OCI-LY3 (cell line): ENCODE data around the gene ADAMTS1.

Experiments
- H2AFZ ChIP-seq: fragments of 200-600, 300-600 bp; shearing (Covaris generic); 2 replicates; pipeline ENCODE4 v1.6.0; 2014; ENCODE audit warnings: antibody characterized with exemption, low read depth, low read length
- H3K27ac ChIP-seq: fragments of 200-600, 300-600 bp; sonication (generic); 2 replicates; pipeline ENCODE4 v1.5.1; 2014; ENCODE audit warnings: mild to moderate bottlenecking, low read length, moderate library complexity, mixed read lengths
- H3K27me3 ChIP-seq: fragments of 200-600, 300-600 bp; sonication (generic); 2 replicates; pipeline ENCODE4 v1.6.1; 2014; ENCODE audit warnings: low read depth, low read length, mixed read lengths
- H3K36me3 ChIP-seq: fragments of 200-600, 300-600 bp; sonication (generic); replicated peaks from 2 replicates; pipeline ENCODE3; 2014; ENCODE audit warnings: low read depth, low read length, mixed read lengths
- H3K4me1 ChIP-seq: fragments of 300-600, 200-600 bp; sonication (generic); 2 replicates; pipeline ENCODE4 v1.6.1; 2014; ENCODE audit warnings: low read length, mixed read lengths
- H3K4me2 ChIP-seq: fragments of 200-600, 300-600 bp; sonication (generic); 2 replicates; pipeline ENCODE4 v1.6.1; 2014; ENCODE audit warnings: low read length, mixed read lengths
- H3K4me3 ChIP-seq: fragments of 300-600, 200-600 bp; sonication (generic); 2 replicates; pipeline ENCODE4 v1.5.1; 2014; ENCODE audit warnings: antibody characterized with exemption, mild to moderate bottlenecking, low read length, moderate library complexity
- H3K79me2 ChIP-seq: fragments of 300-600, 200-600 bp; shearing (Covaris generic); 2 replicates; pipeline ENCODE4 v1.6.1; 2014; ENCODE audit warnings: mild to moderate bottlenecking, low read length, mixed read lengths
- H3K9ac ChIP-seq: fragments of 300-600, 200-600 bp; shearing (Covaris generic); 2 replicates; pipeline ENCODE4 v1.6.0; 2014; ENCODE audit warnings: mild to moderate bottlenecking, low read length, moderate library complexity
- H3K9me3 ChIP-seq: fragments of 200-600, 300-600 bp; shearing (Covaris generic); 2 replicates; pipeline ENCODE4 v1.6.1; 2014; ENCODE audit warnings: low read length, mixed read lengths; ENCODE audit not compliant: insufficient read depth
- H4K20me1 ChIP-seq: fragments of 200-600, 300-600 bp; sonication (generic); 2 replicates; pipeline ENCODE4 v1.6.1; 2016; ENCODE audit warnings: low read length, mixed read lengths; ENCODE audit not compliant: insufficient read depth
- EZH2phosphoT487 ChIP-seq: fragments of 200-600 bp; shearing (Covaris generic); IDR thresholded peaks from 2 replicates; pipeline ENCODE4 v1.6.1; 2018; ENCODE audit warnings: antibody characterized with exemption, mixed run types, low read depth
- TF ChIP-seq, protein P1 (sequence below): fragments of 200-600, 300-600 bp; sonication (generic); IDR thresholded peaks from 2 replicates; pipeline ENCODE4 v1.5.1; 2014; ENCODE audit warnings: antibody characterized with exemption, low read length, low read depth

Gene ADAMTS1

GRCh38 chr21:26844258-26845065 is 747 bp downstream of the ADAMTS1 start:
- no peaks in the 10 kb centered on the region for H4K20me1 ChIP-seq
- no peak overlapping the region for H3K4me3 ChIP-seq
- H3K9me3 ChIP-seq, result no peaks in the 10 kb centered on the region
- no peaks in the 10 kb centered on the region for H3K36me3 ChIP-seq
- 0 out of 2 replicates have a peak, but pooled peaks cover 3% of the 10 kb centered on the region for H3K4me1 ChIP-seq
- H3K79me2 ChIP-seq, result no peaks in the 10 kb centered on the region
- H2AFZ ChIP-seq, result no peak overlapping the region
- no peak overlapping the region for H3K4me2 ChIP-seq
- H3K9ac ChIP-seq, result no peak overlapping the region
- no peak overlapping the region for H3K27ac ChIP-seq
- H3K27me3 ChIP-seq, result no peaks in the 10 kb centered on the region
- TF ChIP-seq EZH2phosphoT487, result no peak
- TF ChIP-seq, protein P1, sequence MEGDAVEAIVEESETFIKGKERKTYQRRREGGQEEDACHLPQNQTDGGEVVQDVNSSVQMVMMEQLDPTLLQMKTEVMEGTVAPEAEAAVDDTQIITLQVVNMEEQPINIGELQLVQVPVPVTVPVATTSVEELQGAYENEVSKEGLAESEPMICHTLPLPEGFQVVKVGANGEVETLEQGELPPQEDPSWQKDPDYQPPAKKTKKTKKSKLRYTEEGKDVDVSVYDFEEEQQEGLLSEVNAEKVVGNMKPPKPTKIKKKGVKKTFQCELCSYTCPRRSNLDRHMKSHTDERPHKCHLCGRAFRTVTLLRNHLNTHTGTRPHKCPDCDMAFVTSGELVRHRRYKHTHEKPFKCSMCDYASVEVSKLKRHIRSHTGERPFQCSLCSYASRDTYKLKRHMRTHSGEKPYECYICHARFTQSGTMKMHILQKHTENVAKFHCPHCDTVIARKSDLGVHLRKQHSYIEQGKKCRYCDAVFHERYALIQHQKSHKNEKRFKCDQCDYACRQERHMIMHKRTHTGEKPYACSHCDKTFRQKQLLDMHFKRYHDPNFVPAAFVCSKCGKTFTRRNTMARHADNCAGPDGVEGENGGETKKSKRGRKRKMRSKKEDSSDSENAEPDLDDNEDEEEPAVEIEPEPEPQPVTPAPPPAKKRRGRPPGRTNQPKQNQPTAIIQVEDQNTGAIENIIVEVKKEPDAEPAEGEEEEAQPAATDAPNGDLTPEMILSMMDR, result no peak

DNA sequence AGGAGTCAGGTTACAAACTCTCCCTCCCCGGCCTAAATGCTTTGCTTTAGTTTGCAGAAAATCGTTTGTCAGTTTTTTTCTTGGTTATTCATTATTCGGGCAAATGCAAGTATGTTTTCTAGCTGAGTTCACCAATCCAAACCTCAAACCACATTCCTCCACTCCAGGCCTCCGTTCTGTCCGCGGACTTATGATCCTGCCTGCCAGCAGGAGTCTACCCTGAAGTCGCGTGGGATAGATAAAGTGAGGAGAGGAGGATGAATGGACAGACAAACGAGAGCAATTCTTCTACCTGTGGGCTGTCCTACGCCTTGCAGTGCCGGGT is 1.3 kb downstream of the ADAMTS1 start:
- H3K4me2 ChIP-seq, result no peak overlapping the region
- H2AFZ ChIP-seq, result no peak overlapping the region
- no peak overlapping the region for H3K4me3 ChIP-seq
- TF ChIP-seq, protein P1, result no peak
- no peak for TF ChIP-seq EZH2phosphoT487
- no peaks in the 10 kb centered on the region for H3K36me3 ChIP-seq
- no peaks in the 10 kb centered on the region for H3K4me1 ChIP-seq
- no peak overlapping the region for H3K9ac ChIP-seq
- no peaks in the 10 kb centered on the region for H3K27me3 ChIP-seq
- no peak overlapping the region for H3K27ac ChIP-seq
- H3K79me2 ChIP-seq, result no peaks in the 10 kb centered on the region
- H4K20me1 ChIP-seq, result no peaks in the 10 kb centered on the region
- H3K9me3 ChIP-seq, result no peaks in the 10 kb centered on the region

- H3K9me3 ChIP-seq, result no peaks in the 10 kb centered on the region
- no peaks in the 10 kb centered on the region for H3K27me3 ChIP-seq
- no peak overlapping the region for H3K9ac ChIP-seq
- H3K4me2 ChIP-seq, result no peak overlapping the region
- TF ChIP-seq, protein P1, result no peak
- no peak for TF ChIP-seq EZH2phosphoT487
- H2AFZ ChIP-seq, result no peak overlapping the region
- no peaks in the 10 kb centered on the region for H3K79me2 ChIP-seq
- no peak overlapping the region for H3K4me3 ChIP-seq
- no peaks in the 10 kb centered on the region for H3K4me1 ChIP-seq
- H4K20me1 ChIP-seq, result no peaks in the 10 kb centered on the region
- H3K27ac ChIP-seq, result no peak overlapping the region
- no peaks in the 10 kb centered on the region for H3K36me3 ChIP-seq
Observed at GRCh38 chr21:26842974-26843932, 2.0 kb downstream of the ADAMTS1 start.

- Histone ChIP-seq H3K4me2 (no peak overlapping the region), H3K27me3 (no peaks in the 10 kb centered on the region), H3K9ac (no peak overlapping the region), H3K79me2 (no peaks in the 10 kb centered on the region), H3K36me3 (no peaks in the 10 kb centered on the region), H2AFZ (no peak overlapping the region), H3K9me3 (no peaks in the 10 kb centered on the region), H3K4me1 (no peaks in the 10 kb centered on the region), H3K27ac (no peak overlapping the region), H4K20me1 (no peaks in the 10 kb centered on the region), H3K4me3 (no peak overlapping the region)
- TF ChIP-seq EZH2phosphoT487, result no peak
- TF ChIP-seq, protein P1, result no peak
Observed at GRCh38 chr21:26842300-26842699, 2.9 kb downstream of the ADAMTS1 start.
